Choroid plexus epithelial cell (primary cell): ENCODE measurements around the gene FLNA.

Experiments used
- DNase-seq: peaks from one replicate; pipeline ENCODE4 v3.0.0-alpha.2; 2010; ENCODE audit warnings: low read depth
- H3K4me3 ChIP-seq: 2 replicates; pipeline ENCODE4 v1.5.1; 2011; ENCODE audit warnings: low read depth, mild to moderate bottlenecking, control low read depth, low read length, moderate library complexity
- TF ChIP-seq, protein P1 (sequence below): conservative IDR thresholded peaks from 2 replicates; pipeline ENCODE4 v1.5.1; 2011; ENCODE audit warnings: low read depth, mild to moderate bottlenecking, control low read depth, inconsistent platforms, low read length, moderate library complexity

The FLNA gene

GRCh38 chrX:154382483-154383069 is 8.1 kb upstream of the FLNA start:
- H3K4me3 ChIP-seq, result no peak overlapping the region
- TF ChIP-seq, protein P1, sequence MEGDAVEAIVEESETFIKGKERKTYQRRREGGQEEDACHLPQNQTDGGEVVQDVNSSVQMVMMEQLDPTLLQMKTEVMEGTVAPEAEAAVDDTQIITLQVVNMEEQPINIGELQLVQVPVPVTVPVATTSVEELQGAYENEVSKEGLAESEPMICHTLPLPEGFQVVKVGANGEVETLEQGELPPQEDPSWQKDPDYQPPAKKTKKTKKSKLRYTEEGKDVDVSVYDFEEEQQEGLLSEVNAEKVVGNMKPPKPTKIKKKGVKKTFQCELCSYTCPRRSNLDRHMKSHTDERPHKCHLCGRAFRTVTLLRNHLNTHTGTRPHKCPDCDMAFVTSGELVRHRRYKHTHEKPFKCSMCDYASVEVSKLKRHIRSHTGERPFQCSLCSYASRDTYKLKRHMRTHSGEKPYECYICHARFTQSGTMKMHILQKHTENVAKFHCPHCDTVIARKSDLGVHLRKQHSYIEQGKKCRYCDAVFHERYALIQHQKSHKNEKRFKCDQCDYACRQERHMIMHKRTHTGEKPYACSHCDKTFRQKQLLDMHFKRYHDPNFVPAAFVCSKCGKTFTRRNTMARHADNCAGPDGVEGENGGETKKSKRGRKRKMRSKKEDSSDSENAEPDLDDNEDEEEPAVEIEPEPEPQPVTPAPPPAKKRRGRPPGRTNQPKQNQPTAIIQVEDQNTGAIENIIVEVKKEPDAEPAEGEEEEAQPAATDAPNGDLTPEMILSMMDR, result no peak
- no peak for DNase-seq

- TF ChIP-seq, protein P1, result no peak
- H3K4me3 ChIP-seq, result no peak overlapping the region
- DNase-seq, result no peak
Observed at GRCh38 chrX:154381271-154381670, 6.8 kb upstream of the FLNA start.

DNA sequence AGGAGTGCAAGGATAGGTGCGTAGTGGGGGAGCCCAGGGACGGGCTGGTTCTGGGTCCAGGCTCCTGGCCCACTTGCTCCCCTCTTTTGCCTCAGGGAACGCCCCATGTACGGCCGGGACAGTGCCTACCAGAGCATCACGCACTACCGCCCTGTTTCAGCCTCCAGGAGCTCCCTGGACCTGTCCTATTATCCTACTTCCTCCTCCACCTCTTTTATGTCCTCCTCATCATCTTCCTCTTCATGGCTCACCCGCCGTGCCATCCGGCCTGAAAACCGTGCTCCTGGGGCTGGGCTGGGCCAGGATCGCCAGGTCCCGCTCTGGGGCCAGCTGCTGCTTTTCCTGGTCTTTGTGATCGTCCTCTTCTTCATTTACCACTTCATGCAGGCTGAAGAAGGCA is 6.4 kb upstream of the FLNA start:
- TF ChIP-seq, protein P1, result no peak
- DNase-seq, result no peak
- H3K4me3 ChIP-seq, result no peak overlapping the region

GRCh38 chrX:154380153-154380552 is 5.7 kb upstream of the FLNA start:
- TF ChIP-seq, protein P1, result no peak
- no peak for DNase-seq
- peak overlapping the region; percentile 74 for H3K4me3 ChIP-seq

DNA sequence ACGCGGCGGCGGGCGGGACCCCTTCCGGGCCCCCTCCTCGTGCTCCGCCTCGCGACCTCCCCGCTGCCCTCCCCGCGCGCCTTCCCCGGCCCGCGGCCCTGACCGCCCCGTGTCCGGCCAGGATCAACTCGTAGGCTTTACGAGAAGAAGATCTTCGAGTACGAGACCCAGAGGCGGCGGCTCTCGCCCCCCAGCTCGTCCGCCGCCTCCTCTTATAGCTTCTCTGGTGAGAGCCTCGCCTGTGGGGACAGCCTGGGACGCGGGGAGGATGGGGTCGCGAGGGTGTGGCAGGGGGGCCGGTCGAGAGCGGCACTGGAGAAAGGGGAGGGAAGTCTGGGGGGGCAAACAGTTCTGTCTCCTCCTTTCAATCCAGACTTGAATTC is 5.1 kb upstream of the FLNA start:
- no peak for DNase-seq
- H3K4me3 ChIP-seq, result peak overlapping the region; percentile 74
- TF ChIP-seq, protein P1, result no peak

DNA sequence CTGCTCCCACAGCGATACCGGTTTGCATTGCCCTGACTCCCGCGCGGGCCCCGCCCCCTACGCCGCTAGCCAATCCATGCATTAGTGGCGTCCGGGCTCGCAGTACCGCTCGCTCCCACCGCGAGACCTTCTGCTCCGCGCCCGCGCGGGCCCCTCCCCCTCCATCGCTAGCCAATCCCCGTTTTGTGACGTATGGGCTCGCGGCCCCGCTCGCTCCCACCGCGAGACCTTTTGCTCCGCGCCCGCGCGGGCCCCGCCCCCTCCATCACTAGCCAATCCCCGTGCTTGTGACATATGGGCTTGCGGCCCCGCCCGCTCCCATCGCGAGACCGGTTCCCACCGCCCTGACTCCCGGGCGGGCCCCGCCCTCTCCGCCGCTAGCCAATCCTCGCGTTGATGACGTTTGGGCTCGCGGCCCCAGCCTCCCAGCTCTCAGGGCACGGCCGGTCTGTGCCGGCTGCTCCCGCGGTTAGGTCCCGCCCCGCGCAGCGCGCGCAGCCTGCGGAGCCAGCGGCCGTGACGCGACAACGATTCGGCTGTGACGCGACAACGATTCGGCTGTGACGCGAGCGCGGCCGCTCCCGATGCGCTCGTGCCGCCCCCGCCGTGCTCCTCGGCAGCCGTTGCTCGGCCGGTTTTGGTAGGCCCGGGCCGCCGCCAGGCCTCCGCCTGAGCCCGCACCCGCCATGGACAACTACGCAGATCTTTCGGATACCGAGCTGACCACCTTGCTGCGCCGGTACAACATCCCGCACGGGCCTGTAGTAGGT is 4.5 kb upstream of the FLNA start, which contains the start of gene EMD:
Gene EMD (plus strand): TSS at position 497 of the 770 bp plus-strand sequence. CDS start 190 bp downstream, at position 687.
- H3K4me3 ChIP-seq, result peak within 1 kb of the TSS; percentile 74
- DNase-seq, result peak; percentile 98
- TF ChIP-seq, protein P1, result no peak
